ENCODE results near the gene SYNE1.
"Not testable (repeated sequence)": the region's sequence is repeated elsewhere in the genome, so short reads cannot be mapped to it uniquely, and the experiment has no call there.

SYNE1 gene

DNA sequence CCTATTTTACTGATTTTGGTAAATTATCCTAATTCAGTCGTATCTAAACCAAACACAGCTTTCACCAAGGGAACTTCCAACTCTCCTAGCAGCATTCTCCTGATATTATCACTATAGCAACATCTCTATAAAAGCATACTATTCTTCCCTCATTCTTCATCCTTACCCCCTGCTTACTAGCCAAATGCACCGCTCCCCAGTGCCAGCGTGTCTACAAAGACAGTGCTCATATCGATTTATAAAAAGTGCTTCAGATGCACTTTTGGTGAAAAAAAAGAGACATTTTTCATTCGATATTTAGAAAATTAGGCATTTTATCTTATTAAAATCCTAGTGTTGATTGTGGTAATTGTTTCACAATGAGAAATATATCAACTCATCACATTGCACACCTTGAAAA, 74.0 kb downstream of the SYNE1 start:
- no peak for DNase-seq (ENCODE audit: low spot score)

DNA sequence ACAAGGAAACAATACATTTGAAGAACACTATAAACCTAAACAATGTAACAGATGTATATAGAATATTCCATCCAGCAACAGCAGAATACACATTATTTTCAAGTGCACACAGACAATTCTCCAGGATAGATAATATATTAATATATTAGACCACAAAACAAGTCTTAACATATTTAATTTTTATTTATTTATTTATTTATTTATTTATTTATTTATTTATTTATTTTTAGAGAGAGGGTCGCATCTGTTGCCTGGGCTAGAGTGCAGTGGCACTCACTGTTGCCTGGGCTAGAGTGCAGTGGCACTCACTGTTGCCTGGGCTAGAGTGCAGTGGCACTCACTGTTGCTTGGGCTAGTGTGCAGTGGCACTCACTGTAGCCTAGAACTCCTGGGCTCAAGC, 78.4 kb downstream of the SYNE1 start:
- not testable (repeated sequence) for DNase-seq (ENCODE audit: low spot score)

GRCh38 chr6:152557502-152557901, 79.7 kb downstream of the SYNE1 start:
- no peak for DNase-seq (ENCODE audit: low spot score)

- DNase-seq (ENCODE audit: low spot score): no peak
These were observed 82.3 kb downstream of the SYNE1 start for GRCh38 chr6:152554851-152555250.

- no peak for DNase-seq (ENCODE audit: low spot score)
These were observed 84.4 kb downstream of the SYNE1 start for GRCh38 chr6:152552616-152553209.

DNA sequence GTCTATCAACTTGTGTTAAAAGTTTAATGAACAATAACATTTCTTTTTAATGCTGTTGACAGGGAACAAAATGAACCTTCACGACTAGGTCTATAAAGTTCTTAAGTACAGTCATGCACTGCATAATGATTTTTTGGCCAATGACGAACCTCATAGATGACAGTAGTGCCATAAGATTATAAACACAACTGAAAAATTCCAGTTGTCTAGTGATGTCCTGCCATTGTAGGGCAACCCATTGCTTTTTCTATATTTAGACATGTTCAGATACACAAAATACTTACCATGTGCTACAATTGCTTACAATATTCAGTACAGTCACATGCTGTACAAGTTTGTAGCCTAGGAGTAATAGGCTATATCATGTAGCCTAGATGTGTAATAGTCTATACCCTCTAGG, 93.6 kb downstream of the SYNE1 start:
- no peak for DNase-seq (ENCODE audit: low spot score)

- DNase-seq (ENCODE audit: low spot score): no peak
These were observed 96.8 kb downstream of the SYNE1 start for GRCh38 chr6:152540381-152540780.

DNA sequence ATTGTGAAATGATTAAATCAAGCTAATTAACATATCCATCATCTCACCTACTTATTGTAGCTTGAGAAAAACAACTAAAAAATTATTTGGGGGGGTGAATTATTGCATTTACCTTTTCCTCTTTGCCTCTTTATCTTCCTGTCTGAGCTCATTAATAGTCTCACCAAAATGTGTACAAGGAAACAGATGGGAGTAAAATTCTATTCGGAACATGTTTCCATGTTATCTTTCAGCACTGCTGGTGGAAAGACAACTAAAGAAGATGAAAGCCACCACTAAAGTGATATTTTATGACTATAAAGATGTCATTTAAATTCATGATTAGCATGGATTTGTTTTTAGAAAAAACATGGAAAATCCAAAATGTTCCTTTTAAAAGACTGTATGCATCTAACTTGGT, 102.6 kb downstream of the SYNE1 start:
- no peak for DNase-seq (ENCODE audit: low spot score)

GRCh38 chr6:152532556-152533422, 104.4 kb downstream of the SYNE1 start:
- no peak for DNase-seq (ENCODE audit: low spot score)

DNA sequence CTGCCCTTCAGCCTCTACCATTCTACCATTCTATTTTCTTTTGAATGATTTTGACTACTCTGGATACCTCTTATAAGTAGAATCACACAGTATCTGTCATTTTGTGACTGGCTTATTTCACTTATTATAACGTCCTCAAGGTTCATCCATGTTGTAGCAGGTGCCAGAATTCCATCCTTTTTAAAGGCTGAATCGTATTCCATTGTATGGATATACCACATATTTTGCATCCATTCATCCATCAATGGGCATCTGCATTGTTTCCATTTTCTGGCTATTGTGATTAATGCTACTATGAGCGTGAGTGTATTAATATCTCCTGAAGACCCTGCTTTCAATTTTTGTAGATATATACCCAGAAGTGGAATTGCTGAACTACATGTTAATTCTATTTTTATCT, 105.5 kb downstream of the SYNE1 start:
- no peak for DNase-seq (ENCODE audit: low spot score)

DNA sequence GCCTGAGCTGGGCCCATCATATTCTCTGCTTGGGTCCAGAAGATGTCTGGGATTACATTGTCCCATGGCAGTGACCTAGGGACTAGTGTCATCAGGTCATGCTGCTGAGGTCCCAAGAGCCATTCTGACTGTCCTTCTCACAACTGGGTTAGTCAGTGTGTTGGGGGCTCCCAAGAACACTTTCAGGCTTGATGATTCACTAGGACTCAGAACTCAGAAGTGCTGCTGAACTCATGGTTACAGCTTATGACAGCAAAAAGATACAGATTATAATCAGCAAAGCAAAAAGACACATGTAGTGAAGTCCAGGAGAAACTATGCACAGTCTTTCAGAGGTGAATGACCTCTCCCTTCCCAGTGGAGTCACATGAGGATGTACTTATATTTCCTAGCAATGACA, 107.8 kb downstream of the SYNE1 start:
- no peak for DNase-seq (ENCODE audit: low spot score)

DNA sequence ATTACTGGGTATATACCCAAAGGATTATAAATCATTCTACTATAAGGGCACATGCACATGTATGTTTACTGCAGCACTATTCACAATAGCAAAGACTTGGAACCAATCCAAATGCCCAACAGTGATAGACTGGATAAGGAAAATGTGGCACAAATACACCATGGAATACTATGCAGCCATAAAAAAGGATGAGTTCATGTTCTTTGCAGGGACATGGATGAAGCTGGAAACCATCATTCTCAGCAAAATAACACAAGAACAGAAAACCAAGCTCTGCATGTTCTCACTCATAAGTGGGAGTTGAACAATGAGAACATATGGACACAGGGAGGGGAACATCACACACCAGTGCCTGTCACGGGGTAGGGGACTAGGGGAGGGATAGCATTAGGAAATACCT, 123.0 kb downstream of the SYNE1 start:
- not testable (repeated sequence) for DNase-seq (ENCODE audit: low spot score)

DNA sequence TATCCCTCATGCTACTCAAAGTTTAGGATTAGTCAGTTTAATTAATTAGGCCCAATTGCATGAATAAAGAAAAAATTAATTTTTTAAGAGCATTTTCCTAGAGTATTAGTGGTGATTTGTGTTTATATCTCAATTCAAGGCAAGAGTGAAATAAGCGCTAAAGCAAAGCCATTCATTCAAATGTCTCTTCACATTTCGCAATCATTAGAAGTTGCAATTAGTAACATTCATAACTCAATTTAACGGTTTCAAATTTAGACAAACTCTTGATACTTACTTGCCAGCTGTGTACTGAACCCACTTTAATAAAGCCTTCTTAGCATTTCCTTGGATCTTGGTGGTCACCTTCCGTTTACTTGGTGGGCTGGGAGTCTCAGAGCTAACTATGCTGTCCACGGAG, 127.2 kb downstream of the SYNE1 start:
- DNase-seq (ENCODE audit: low spot score): no peak

- no peak for DNase-seq (ENCODE audit: low spot score)
These were observed 128.7 kb downstream of the SYNE1 start for GRCh38 chr6:152508477-152508876.

- DNase-seq (ENCODE audit: low spot score): no peak
These were observed 133.6 kb downstream of the SYNE1 start for GRCh38 chr6:152503546-152503945.

DNA sequence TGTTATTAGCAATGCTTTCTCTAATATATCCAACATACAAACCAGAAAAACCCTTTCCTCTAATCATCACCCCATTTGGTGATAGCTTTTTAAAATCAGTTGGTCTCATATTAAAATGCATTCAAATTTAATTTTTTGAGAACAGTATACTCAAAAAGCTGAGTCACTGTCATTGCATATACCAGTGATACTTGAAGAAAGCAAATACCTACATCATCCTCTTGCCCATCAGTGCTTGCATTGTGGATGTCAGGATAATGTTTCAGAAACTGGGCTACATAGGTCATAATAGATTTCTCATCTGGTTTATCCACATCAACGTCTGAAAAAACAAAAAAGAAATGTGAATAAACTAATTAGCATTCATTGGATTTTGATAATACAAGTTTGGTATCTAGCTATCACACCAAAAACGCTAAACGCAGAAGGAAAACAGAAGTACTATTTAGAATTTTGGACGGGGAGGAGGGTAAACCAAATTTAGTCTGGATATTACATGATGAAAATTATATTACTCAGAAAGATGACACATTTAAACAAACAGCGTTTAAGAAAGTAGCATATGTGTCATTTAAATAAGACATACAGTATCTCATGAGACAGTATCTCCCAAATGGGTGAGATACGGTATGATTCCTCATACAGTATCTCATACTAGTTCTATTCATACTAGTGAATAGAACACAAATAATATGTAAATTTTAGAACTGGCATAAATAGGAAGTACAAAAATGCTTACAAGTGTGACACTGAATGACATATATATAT, 134.6 kb downstream of the SYNE1 start:
- DNase-seq (ENCODE audit: low spot score): no peak

- no peak for DNase-seq (ENCODE audit: low spot score)
These were observed 137.2 kb downstream of the SYNE1 start for GRCh38 chr6:152499931-152500330.

- no peak for DNase-seq (ENCODE audit: low spot score)
These were observed 140.4 kb downstream of the SYNE1 start for GRCh38 chr6:152496731-152497130.

GRCh38 chr6:152495456-152495855, 141.7 kb downstream of the SYNE1 start:
- not testable (repeated sequence) for DNase-seq (ENCODE audit: low spot score)

DNA sequence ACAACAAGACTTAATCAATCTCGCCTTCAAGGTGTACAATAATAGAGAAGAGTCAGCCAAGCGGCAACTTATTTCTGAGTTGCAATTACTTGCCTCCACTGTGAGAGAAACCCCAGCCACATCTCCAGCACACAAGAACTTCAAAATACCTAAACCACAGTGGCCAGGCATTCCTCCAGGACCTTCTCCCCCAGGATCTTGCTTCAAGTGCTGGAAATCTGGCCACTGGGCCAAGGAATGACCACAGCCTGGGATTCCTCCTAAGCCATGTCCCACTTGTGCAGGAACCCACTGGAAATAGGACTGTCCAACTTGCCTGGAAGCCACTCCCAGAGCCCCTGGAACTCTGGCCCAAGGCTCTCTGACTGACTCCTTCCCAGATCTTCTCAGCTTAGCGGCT, 144.9 kb downstream of the SYNE1 start:
- not testable (repeated sequence) for DNase-seq (ENCODE audit: low spot score)

DNA sequence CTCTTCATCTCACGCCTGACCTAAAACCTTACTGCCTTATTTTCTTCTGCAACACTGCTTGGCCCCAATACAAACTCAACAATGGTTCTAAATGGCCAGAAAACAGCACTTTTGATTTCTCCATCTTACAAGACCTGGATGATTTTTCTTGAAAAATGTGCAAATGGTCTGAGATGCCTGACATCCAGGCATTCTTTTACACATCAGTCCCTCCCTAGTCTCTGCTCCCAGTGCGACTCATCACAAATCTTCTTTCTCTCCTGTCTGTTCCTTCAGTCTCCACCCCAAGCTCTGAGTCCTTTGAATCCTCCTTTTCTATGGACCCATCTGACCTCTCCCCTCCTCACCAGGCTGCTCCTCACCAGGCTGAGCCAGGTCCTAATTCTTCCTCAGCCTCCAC, 145.7 kb downstream of the SYNE1 start:
- DNase-seq (ENCODE audit: low spot score): not testable (repeated sequence)

- DNase-seq (ENCODE audit: low spot score): not testable (repeated sequence)
These were observed 146.2 kb downstream of the SYNE1 start for GRCh38 chr6:152490971-152491378.

DNA sequence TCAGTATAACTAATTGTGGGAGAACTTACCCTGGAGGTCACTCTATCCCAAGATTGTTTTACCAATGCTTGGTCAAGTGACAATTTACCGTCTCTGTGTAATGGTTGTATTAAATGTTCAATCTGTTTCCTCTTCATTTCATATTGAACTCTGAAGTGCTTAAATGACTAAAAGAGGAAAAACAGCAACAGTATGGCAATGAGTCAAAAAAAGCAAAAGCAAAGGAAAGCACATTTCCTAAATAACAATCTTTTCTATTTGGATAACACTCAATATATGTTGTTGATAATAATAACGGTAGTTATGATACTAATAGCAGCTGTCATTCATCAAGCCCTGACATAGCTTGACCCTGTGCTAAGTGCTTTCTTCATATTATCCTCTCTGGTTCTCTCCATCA, 152.4 kb downstream of the SYNE1 start:
- no peak for DNase-seq (ENCODE audit: low spot score)

Data from CD4-positive, alpha-beta T cell treated with Interleukin-6 at 100 ng/mL for 8 hours (primary cell).